AG20443 (cell line): ENCODE results near the gene SPATS2.

Source experiments
- DNase-seq: peaks from one replicate; pipeline ENCODE4 v3.0.0; 2012; ENCODE audit warnings: low spot score, mixed read lengths

Gene SPATS2

DNA sequence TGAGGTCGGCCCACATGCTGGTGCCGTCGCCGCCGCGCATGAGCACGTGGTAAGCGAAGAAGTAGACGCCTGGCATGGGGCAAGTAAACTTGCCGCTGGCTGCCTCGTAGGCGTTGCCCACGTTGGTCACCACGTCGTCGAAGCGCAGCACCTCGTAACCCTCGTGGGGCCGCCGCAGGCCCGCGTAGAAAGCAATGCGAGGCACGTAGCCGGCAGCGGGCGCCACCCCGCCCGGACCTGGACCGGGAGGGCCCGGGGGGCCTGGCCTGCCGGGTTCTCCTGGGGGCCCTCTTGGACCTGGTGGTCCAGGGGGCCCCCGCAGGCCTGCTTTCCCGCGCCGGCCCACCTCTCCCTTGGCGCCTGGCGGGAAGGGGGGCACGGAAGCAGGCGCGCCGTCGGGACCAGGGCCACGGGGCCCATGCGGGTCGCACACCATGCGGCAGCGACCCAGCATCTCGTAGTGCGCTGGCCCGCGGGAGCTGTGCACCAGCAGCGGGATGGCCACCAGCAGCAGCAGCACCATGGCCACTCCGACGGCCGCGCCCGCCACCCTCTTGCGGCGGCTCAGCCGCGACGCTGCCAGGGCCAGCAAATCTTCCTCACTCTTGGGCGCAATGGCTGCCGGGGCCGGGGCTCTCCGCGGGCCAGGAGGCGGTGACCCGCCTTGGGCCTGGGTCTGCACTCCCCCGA, 31.2 kb upstream of the SPATS2 start:
- no peak for DNase-seq

DNA sequence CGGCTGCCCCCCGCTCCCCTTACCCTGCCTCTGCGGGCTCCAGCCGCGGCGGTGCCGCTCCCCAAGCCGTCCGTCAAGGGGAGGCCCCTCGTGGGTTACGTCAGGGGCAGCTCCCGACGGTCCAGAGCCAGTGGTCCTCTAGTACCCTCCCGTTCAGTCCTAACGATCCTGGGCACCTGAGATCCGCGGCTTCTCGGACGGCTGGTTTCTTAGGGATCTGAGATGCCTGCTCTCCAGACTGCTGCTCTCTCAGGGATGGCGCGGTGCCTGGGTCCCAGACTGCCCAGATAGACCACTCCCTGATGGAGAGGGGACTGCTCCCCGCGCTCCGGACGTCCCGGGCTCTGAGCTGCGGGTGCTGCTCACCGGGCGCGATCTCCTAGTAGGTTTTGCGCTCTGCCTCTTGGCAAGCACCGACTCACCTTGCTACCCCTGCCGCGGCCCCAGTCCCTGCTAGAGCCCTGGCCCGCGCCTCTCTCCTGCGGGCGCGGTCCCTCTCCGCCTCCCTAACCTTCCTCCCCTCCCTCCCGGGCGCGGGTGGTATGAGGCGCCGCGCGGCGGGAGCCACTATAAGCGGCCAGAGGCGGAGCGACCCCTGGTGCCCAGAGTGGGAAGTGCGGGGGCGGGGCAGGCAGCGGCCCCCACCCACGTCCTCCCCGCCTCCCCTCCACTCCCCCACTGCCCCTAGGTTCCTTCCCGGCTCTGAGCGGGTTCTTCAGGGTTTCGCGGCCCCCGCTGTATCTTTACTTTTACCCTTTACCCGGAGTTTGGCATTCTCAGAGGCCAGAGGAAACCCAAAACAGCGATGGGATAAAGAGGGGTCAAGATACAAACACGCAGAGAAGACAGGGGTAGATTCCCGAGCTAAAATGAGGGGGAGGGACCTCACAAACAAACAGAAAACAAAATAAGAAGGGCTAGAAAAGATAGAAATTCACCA, 30.3 kb upstream of the SPATS2 start, which contains the start of gene C1QL4:
Gene C1QL4, minus strand, starts transcription at position 544 of the 940 bp plus-strand sequence. CDS start 711 bp downstream, outside the sequence.
- peak; percentile 94 for DNase-seq

DNA sequence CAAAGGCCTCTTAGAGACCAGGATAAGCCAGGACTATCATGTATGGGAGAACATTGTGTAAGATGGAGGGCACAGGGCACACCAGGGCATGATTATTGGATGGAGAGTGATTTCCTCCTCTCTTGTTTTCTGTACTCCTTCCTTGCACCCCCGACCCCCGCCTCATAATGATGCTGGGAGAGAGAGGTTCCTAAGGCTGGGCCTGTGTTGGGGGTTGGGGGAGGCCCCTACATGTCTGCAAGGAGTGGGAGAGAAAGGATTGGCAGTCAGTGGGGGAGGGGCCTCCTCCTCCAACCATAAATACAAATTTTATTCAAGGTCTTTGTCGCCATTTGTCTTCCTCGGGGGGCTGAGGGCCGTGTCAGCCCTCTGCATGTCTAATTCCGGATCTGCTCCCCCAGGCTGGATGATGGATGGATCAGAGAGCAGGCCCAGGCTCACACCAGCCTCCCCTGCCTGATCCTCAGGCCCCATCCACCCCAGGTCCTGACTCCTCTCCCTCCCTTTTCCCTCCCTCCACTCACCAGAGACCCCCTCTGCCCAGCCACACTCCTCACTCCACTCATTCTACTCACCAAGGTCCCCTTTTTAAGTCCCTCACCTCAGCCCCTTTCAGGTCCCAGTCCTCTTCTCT, 28.3 kb upstream of the SPATS2 start:
- DNase-seq: peak; percentile 2

DNA sequence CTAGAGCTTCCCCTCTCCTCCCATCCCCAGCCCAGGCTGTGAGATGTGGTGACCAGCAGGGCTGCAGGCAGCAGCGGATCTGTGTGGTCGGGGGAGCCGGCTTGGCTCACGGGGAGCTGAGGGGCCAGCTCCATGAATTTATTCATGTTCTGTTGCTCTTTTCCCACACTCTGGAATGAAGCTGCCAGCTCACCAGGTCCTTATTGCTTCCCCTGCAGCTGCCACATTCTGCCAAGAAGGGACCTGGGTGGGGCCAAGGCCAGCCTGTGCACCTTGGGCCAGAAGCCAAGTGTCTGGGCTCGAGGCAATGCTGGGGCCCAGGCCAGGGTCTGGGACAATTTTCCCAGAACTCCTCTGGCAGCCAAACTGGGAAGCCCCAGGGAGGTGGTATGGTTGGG, 27.8 kb upstream of the SPATS2 start:
- peak; percentile 5 for DNase-seq

DNA sequence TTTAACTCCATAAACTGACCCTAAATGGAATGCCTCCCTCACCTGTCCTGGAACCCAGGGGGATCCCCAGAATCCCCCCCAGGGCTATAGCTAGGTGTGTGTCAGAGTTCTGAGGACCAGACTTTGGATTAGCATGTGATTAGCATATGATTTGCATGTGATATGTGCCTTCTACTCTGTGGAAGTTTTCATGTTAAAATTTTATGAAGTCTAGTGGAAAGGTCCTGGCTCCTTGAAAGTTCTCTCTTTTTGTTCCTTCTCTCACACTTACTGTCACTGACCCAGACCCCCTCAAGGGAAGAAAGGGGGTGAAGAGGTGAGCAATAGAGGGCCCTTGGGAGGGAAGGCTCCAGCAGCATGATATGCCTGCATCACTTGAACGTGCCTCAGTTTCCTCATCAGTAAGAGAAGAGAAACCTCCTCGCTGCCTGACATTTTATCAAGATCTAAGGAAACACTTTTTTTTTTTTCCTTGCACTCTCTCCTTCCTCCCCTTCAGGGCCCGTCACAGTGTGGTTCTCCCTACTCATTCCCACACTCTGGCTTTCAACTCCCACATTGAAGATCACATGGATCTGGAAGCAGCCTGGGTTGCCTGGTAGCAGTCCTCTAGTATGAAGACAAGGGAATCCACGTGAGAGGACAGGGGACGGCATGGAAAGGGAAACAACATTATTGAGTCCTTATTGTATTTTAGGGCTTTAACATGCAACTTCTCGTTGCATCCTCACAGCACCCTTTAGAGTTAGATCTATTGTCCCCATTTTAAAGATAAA, 27.0 kb upstream of the SPATS2 start:
- DNase-seq: peak; percentile 3

DNA sequence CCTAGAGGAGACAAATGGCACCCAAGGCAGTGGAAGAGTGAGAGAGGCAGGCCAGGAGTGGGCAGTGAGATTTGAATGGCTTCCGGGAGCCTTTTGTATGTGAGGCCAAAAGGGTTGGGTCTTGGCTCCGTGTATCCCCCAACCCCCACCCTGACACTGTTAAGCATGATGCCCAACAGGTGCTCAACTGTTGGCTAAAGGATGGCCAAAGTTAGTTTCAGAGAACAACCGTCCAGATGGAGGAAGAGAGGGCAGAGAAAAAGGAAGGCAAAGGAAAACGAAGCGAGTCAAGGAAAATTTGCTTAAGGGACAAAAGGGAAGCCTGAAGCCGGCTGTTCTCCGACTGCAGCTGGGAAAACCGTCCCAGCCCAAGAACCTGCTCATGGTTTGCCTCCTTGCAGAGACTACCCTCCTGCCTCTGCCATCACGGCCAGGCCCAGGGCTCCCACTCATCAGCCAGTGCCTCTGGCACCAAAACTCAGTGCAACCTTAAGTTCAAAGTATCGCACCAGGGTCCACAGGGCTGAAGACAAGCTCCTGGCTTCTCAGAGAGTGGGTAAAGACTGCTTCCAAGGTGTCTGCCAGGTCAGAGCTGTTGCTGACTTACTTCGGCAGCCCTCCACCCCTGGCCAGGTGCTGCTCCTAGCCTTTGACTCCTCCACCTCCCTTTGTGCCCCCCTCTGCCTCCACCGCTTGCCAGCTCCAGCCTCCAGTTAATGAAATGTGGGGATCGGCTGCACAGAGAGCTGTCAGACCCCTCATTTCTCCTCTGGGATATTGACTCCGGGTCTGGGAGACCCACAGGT, 26.1 kb upstream of the SPATS2 start:
- peak; percentile 7 for DNase-seq

- no peak for DNase-seq
Observed at GRCh38 chr12:49341777-49342065, 25.5 kb upstream of the SPATS2 start.

DNA sequence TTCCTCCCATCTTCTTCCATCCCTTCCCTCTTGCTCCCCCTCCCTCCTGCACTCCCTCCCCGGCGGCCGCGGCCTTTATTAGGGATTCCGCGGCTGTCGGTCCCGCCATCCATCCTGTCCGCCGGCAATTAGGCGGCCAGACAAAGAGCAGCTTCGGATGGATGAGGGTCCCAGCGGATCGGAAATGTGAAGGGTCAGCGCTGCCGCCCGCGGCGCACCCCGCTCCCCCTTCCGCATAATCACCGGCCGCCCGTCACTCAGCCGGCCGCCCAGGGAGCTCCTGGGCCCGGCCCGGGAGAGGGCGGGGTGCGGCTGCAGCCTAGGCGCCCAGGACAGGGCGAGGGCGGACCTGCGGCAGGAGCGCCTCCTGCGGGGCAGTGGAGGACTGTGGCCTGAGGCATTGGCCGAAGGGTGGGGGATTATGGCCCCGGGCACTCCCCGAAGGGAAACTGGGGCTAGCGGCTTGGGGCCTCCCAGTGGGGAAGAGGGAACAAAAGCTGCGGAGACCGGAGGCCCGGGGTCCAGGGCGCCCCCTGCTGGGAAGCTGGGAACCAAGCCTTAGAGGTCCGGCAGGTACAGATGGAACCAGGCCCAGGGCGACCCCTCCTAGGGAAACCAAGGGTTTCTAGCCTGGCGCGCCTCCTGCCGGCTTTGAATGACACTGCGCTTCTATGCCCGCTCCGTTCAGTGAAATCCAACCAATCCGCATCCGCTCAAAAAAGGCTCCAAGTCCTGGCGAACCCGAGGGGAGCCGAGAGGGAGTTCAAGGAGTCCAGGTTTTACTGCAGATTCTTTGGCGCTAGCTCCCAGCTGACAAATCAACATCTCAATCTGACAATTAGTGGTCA, 25.0 kb upstream of the SPATS2 start:
- peak; percentile 67 for DNase-seq

DNA sequence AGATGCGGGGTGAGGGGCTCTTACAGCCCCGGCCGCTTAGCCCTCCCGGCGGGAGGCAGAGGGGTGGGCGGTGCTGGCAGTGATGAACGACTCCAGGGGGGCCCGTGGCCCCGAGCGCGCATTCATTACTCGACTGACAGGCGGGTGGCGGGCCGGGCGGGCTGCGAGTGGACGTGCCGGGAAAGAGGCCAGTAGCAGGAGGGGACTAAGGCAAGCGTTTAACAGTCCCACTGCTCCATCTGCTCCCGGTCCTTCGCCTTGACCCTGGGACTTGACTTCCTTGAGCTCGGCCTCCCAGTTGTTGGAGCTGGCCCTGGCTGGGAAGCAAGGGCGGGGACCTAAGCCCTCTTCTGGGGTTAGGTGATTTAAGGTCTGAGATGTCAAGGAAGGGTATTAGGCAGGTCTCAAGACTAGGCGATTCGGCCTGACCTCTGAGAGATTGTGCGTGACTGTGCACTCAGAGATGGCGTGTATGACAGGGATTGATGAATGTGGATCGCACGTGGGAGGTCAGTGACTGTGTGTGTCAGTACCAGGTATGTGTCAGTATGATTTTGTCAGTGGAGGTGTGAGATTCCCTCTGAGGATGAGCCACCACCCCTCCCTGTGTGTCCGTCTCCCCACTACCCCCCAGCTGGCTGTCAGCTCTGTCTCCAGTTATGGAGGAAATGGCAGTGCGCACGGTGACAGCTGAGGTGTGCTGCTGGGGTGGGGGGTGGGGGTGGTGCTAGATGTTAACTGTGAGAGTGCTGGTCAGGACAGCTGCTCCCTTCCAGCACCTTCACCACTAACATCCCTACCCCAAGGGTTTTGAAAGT, 24.1 kb upstream of the SPATS2 start:
- peak; percentile 33 for DNase-seq

- DNase-seq: peak; percentile 4
Observed at GRCh38 chr12:49344486-49345050, 22.7 kb upstream of the SPATS2 start.

- peak; percentile 51 for DNase-seq
Observed at GRCh38 chr12:49345051-49345824, 22.0 kb upstream of the SPATS2 start.

GRCh38 chr12:49345825-49346658, 21.2 kb upstream of the SPATS2 start:
- DNase-seq: peak; percentile 24

DNA sequence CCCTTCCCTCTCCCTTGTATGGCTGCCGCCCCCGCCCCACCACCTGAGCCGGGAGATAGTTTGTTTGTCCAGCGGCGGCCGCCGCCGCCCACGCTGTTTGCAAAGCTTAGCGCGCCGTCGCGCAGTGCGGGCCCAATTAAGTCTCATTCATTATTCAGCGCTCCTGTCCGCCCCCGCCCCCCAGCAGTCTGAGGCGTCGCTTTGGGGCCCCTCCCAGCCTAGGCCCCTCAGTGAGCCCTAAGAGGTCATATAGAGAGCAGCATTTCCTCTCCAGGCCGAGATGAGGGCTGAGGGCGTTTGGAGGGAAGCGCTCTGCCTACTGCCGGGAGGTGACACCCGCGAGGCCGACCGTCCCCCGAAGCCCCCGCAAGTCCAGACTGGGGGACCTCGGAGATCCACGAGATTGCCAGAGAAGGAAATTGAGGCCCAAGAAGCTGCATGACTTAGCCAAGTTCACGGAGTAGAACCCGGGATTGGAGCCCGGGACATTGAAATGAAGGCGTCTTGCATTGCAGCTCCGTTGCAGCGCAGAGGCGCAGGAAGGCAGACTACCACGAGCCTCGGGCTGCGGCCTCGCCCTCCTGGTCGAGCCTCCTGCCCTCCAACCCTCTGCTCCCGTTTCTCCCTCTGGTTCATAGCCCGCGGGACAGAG, 20.5 kb upstream of the SPATS2 start, which contains the start of gene DNAJC22:
Gene DNAJC22, plus strand, starts transcription at position 230 of the 652 bp plus-strand sequence. CDS start 1,985 bp downstream, outside the sequence.
- peak; percentile 37 for DNase-seq

DNA sequence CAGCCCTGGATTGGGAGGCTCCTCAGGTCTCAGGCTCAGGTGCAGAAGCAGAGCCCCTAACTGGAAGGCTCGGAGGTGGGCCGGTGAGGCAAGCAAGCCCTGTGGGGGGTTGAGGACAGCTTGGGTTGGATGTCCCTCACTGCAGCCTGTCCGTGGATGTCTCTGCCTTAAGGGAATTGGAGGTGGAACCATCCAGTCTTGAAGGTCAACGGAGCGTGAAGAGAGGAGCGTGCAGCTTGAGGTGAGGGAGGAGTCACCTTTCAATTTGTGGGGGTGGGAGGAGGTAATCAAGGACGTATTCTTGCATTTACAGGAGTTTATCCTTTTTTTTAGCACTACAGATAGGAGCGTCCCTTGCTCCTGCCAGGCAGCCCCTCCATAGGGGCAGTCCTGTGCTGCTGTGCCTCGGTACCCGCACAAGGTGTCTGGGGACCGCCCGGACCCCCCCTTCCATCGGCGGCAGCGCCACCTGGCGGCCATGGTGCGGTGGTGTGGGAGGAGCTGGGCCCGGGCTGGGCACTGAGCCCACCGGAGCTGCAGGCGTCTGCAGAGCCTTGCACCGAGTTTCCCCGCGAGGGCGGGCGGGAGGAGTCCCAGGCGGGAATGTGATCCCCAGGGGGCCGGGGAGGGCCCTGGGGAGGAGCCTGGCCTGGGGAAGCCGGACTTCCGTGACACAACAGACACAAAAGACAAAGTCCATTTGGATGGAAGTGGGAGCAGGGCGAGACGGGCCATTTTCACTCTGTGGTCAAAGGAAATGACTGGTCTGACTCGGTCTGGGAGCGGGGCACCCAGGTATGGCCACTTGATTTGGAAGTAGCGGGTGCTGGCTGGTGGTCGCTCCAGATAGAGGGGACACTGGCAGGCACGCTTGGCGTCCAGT, 19.7 kb upstream of the SPATS2 start:
- DNase-seq: peak; percentile 95

- peak; percentile 2 for DNase-seq
Observed at GRCh38 chr12:49348781-49349180, 18.5 kb upstream of the SPATS2 start.
